Neural progenitor cell (in vitro differentiated cells): Measurements from ENCODE around the gene OBSL1. TPM values are rescaled to one million over a fixed set of nuclear protein-coding genes. Genes with fewer than 3 reads are reported as not detected.

Experiments used
- DNase-seq: peaks from one replicate; pipeline ENCODE4 v3.0.0-alpha.2; 2016; ENCODE audit warnings: low spot score
- H2AFZ ChIP-seq: fragments of 200-600 bp; sonication (generic); replicated peaks from 2 replicates; pipeline ENCODE4 v1.6.1; 2016; ENCODE audit warnings: antibody characterized with exemption
- H3F3A ChIP-seq: fragments of 200-600 bp; sonication (generic); 2 replicates; pipeline ENCODE4 v1.6.1; 2016; ENCODE audit warnings: antibody characterized with exemption, low read depth
- H3K27ac ChIP-seq: fragments of 200-600 bp; sonication (generic); 2 replicates; pipeline ENCODE4 v1.5.1; 2016; ENCODE audit warnings: mild to moderate bottlenecking
- H3K27me3 ChIP-seq: fragments of 200-600 bp; sonication (generic); 2 replicates; pipeline ENCODE4 v1.6.1; 2016; ENCODE audit warnings: mild to moderate bottlenecking, moderate library complexity
- H3K36me3 ChIP-seq: fragments of 200-600 bp; sonication (generic); 2 replicates; pipeline ENCODE4 v1.5.1; 2016
- H3K4me1 ChIP-seq: fragments of 200-600 bp; sonication (generic); 2 replicates; pipeline ENCODE4 v1.6.1; 2016; ENCODE audit warnings: mixed run types
- H3K4me2 ChIP-seq: fragments of 200-600 bp; sonication (generic); 2 replicates; pipeline ENCODE4 v1.6.1; 2016
- H3K4me3 ChIP-seq: fragments of 200-600 bp; sonication (generic); 2 replicates; pipeline ENCODE4 v1.5.1; 2016
- H3K79me2 ChIP-seq: fragments of 200-600 bp; sonication (generic); 2 replicates; pipeline ENCODE4 v1.6.1; 2016; ENCODE audit warnings: low read depth
- H3K9ac ChIP-seq: fragments of 200-600 bp; sonication (generic); 2 replicates; pipeline ENCODE4 v1.6.1; 2016
- H3K9me3 ChIP-seq: fragments of 200-600 bp; sonication (generic); 2 replicates; pipeline ENCODE4 v1.5.1; 2016; ENCODE audit warnings: low read depth
- H4K20me1 ChIP-seq: fragments of 200-600 bp; sonication (generic); 2 replicates; pipeline ENCODE4 v1.6.1; 2016; ENCODE audit warnings: low read depth
- H3K27ac Mint-ChIP-seq: 3 replicates; pipeline ENCODE4 v1.8.0; 2021; ENCODE audit warnings: mixed read lengths
- H3K27me3 Mint-ChIP-seq: 2 replicates; pipeline ENCODE4 v1.8.0; 2022; ENCODE audit warnings: low read depth, mild to moderate bottlenecking, inconsistent platforms, moderate library complexity, mixed read lengths; ENCODE audit not compliant: insufficient read depth
- H3K36me3 Mint-ChIP-seq: 3 replicates; pipeline ENCODE4 v1.8.0; 2021; ENCODE audit warnings: mixed read lengths
- H3K4me1 Mint-ChIP-seq: 3 replicates; pipeline ENCODE4 v1.8.0; 2021; ENCODE audit warnings: mixed read lengths
- H3K4me3 Mint-ChIP-seq: 3 replicates; pipeline ENCODE4 v1.8.0; 2021; ENCODE audit warnings: mild to moderate bottlenecking, moderate library complexity, mixed read lengths
- H3K9me3 Mint-ChIP-seq: 3 replicates; pipeline ENCODE4 v1.8.0; 2020; ENCODE audit warnings: mixed read lengths
- EZH2 ChIP-seq: fragments of 200-600 bp; sonication (generic); IDR thresholded peaks from 2 replicates; pipeline ENCODE4 v1.6.1; 2017; ENCODE audit warnings: antibody characterized with exemption, mild to moderate bottlenecking, moderate library complexity
- EZH2phosphoT487 ChIP-seq: fragments of 200-600 bp; sonication (generic); IDR thresholded peaks from 2 replicates; pipeline ENCODE4 v1.6.1; 2017; ENCODE audit warnings: antibody characterized with exemption
- total RNA-seq: library from RNA; depleted of rRNA; stranded (reverse); fragments of >200 nt; gene quantifications from 2 replicates; pipeline ENCODE4 v1.2.3, GENCODE V29; 2015; ENCODE audit warnings: low replicate concordance
- TF ChIP-seq, protein P1 (sequence below): fragments of 200-600 bp; sonication (generic); IDR thresholded peaks from 2 replicates; pipeline ENCODE4 v1.5.1; 2017; ENCODE audit warnings: antibody characterized with exemption, mild to moderate bottlenecking

OBSL1 gene
- total RNA-seq, 1 donor from 2014 or later, result 31.0 TPM

DNA sequence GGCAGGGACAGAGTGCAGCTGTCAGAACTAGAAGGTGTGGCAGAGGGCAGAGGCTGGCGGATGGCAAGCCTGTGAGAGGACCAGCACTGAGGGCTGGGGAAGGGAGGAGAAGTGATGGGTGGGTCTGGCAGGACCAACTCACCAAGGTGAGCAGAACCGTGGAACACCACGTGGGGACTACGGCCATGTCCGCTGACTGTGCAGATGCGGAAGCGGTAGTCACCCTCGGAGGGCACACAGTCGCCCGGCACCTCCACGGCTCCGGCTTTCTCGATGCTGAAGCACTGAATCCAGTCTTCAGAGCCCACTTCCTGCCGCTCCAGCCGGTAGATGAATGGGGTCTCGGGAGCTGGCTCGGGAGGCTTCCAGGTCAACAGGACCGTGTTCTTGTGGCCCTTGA is 4.2 kb downstream of the OBSL1 start:
- Histone ChIP-seq H3K4me2 (no peak overlapping the region), H3K79me2 (peaks cover 10% of the 10 kb centered on the region), H3K4me3 (no peak overlapping the region), H3K4me1 (peaks cover 8% of the 10 kb centered on the region), H2AFZ (no peak overlapping the region), H3K36me3 (no peaks in the 10 kb centered on the region), H3K27me3 (peaks cover 17% of the 10 kb centered on the region), H3K9me3 (no peaks in the 10 kb centered on the region), H3F3A (peaks cover 6% of the 10 kb centered on the region), H3K27ac (no peak overlapping the region), H3K9ac (no peak overlapping the region), H4K20me1 (peaks cover 26% of the 10 kb centered on the region)
- peaks cover 25% of the 10 kb centered on the region for H3K4me1 Mint-ChIP-seq
- no peak overlapping the region for H3K27ac Mint-ChIP-seq
- DNase-seq, result no peak
- TF ChIP-seq EZH2phosphoT487 (no peak), EZH2 (no peak)
- TF ChIP-seq, protein P1, sequence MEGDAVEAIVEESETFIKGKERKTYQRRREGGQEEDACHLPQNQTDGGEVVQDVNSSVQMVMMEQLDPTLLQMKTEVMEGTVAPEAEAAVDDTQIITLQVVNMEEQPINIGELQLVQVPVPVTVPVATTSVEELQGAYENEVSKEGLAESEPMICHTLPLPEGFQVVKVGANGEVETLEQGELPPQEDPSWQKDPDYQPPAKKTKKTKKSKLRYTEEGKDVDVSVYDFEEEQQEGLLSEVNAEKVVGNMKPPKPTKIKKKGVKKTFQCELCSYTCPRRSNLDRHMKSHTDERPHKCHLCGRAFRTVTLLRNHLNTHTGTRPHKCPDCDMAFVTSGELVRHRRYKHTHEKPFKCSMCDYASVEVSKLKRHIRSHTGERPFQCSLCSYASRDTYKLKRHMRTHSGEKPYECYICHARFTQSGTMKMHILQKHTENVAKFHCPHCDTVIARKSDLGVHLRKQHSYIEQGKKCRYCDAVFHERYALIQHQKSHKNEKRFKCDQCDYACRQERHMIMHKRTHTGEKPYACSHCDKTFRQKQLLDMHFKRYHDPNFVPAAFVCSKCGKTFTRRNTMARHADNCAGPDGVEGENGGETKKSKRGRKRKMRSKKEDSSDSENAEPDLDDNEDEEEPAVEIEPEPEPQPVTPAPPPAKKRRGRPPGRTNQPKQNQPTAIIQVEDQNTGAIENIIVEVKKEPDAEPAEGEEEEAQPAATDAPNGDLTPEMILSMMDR, result no peak
- H3K9me3 Mint-ChIP-seq, result peaks cover 4% of the 10 kb centered on the region
- no peak overlapping the region for H3K4me3 Mint-ChIP-seq
- H3K36me3 Mint-ChIP-seq, result peaks cover 36% of the 10 kb centered on the region
- peaks cover 8% of the 10 kb centered on the region for H3K27me3 Mint-ChIP-seq

GRCh38 chr2:219566640-219567039 is 4.7 kb downstream of the OBSL1 start:
- H3K36me3 Mint-ChIP-seq, result peaks cover 36% of the 10 kb centered on the region
- Histone ChIP-seq H4K20me1 (peaks cover 26% of the 10 kb centered on the region), H3K79me2 (peaks cover 10% of the 10 kb centered on the region), H3K4me2 (no peak overlapping the region), H3K27ac (no peak overlapping the region), H2AFZ (no peak overlapping the region), H3K4me1 (peaks cover 8% of the 10 kb centered on the region), H3K9me3 (no peaks in the 10 kb centered on the region), H3K27me3 (peaks cover 17% of the 10 kb centered on the region), H3K4me3 (no peak overlapping the region), H3F3A (peaks cover 4% of the 10 kb centered on the region), H3K9ac (no peak overlapping the region), H3K36me3 (no peaks in the 10 kb centered on the region)
- H3K27me3 Mint-ChIP-seq, result peaks cover 5% of the 10 kb centered on the region
- no peak for DNase-seq
- TF ChIP-seq, protein P1, result no peak
- no peak for TF ChIP-seq EZH2phosphoT487
- no peak for TF ChIP-seq EZH2
- peaks cover 24% of the 10 kb centered on the region for H3K4me1 Mint-ChIP-seq
- no peak overlapping the region for H3K27ac Mint-ChIP-seq
- peaks cover 4% of the 10 kb centered on the region for H3K9me3 Mint-ChIP-seq
- H3K4me3 Mint-ChIP-seq, result no peak overlapping the region

- TF ChIP-seq EZH2phosphoT487, result no peak
- TF ChIP-seq, protein P1, result no peak
- no peak for TF ChIP-seq EZH2
- Histone ChIP-seq H3K4me1 (peaks cover 8% of the 10 kb centered on the region), H3K79me2 (peaks cover 10% of the 10 kb centered on the region), H3K9me3 (no peaks in the 10 kb centered on the region), H3K9ac (no peak overlapping the region), H3K27me3 (peaks cover 13% of the 10 kb centered on the region), H4K20me1 (peaks cover 26% of the 10 kb centered on the region), H3F3A (no peaks in the 10 kb centered on the region), H2AFZ (no peak overlapping the region), H3K27ac (no peak overlapping the region), H3K4me3 (no peak overlapping the region), H3K36me3 (no peaks in the 10 kb centered on the region), H3K4me2 (no peak overlapping the region)
- Mint-ChIP-seq H3K27me3 (peaks cover 11% of the 10 kb centered on the region), H3K27ac (no peak overlapping the region), H3K4me3 (no peak overlapping the region), H3K36me3 (peaks cover 38% of the 10 kb centered on the region), H3K4me1 (peaks cover 27% of the 10 kb centered on the region), H3K9me3 (peaks cover 4% of the 10 kb centered on the region)
- DNase-seq, result no peak
These were observed 5.9 kb downstream of the OBSL1 start for GRCh38 chr2:219565130-219566080.
